Trophoblast cell (in vitro differentiated cells and primary cell): ENCODE results near the gene TTLL11.

Source experiments
- DNase-seq, 2 donors: peaks; one replicate each; pipeline ENCODE4 v3.0.0-alpha.2; 2016
- H2AFZ ChIP-seq: 2 replicates; pipeline ENCODE4 v1.6.1; 2013; ENCODE audit warnings: low read length, moderate library complexity, mild to moderate bottlenecking; ENCODE audit not compliant: insufficient read depth, poor library complexity
- H2AK5ac ChIP-seq: 2 replicates; pipeline ENCODE4 v1.6.1; 2013; ENCODE audit warnings: mild to moderate bottlenecking, low read length
- H2BK120ac ChIP-seq: 2 replicates; pipeline ENCODE4 v1.6.1; 2013; ENCODE audit warnings: low read length, mild to moderate bottlenecking, moderate library complexity; ENCODE audit not compliant: insufficient read depth, poor library complexity
- H2BK12ac ChIP-seq: 2 replicates; pipeline ENCODE4 v1.6.1; 2013; ENCODE audit warnings: mild to moderate bottlenecking, low read length, moderate library complexity
- H2BK5ac ChIP-seq: 2 replicates; pipeline ENCODE4 v1.6.1; 2013; ENCODE audit warnings: low read length, low read depth, moderate library complexity, mild to moderate bottlenecking; ENCODE audit not compliant: poor library complexity
- H3K14ac ChIP-seq: 2 replicates; pipeline ENCODE4 v1.6.1; 2013; ENCODE audit warnings: mild to moderate bottlenecking, low read length
- H3K18ac ChIP-seq: 2 replicates; pipeline ENCODE4 v1.6.1; 2013; ENCODE audit warnings: mild to moderate bottlenecking, low read length
- H3K23ac ChIP-seq: 2 replicates; pipeline ENCODE4 v1.6.1; 2013; ENCODE audit warnings: low read length
- H3K27ac ChIP-seq: 2 replicates; pipeline ENCODE4 v1.5.1; 2013; ENCODE audit warnings: low read depth, mild to moderate bottlenecking, inconsistent platforms, low read length, moderate library complexity
- H3K27me3 ChIP-seq: 2 replicates; pipeline ENCODE4 v1.6.1; 2013; ENCODE audit warnings: inconsistent platforms, mild to moderate bottlenecking, low read length, moderate library complexity; ENCODE audit not compliant: insufficient read depth
- H3K36me3 ChIP-seq, 2 experiments: 1 replicate in 1 of 2; 2 replicates in 1 of 2; pipeline ENCODE4 v1.6.1; 2013; ENCODE audit warnings: low read length in 2 of 2, mild to moderate bottlenecking in 2 of 2, moderate library complexity in 1 of 2; ENCODE audit not compliant: insufficient read depth in 2 of 2, control insufficient read depth in 1 of 2
- H3K4ac ChIP-seq: 2 replicates; pipeline ENCODE4 v1.6.1; 2013; ENCODE audit warnings: low read depth, mild to moderate bottlenecking, low read length, moderate library complexity
- H3K4me1 ChIP-seq, 2 experiments: 1 replicate in 1 of 2; 2 replicates in 1 of 2; pipeline ENCODE4 v1.6.1; 2013; ENCODE audit warnings: low read length in 2 of 2, mild to moderate bottlenecking in 2 of 2, moderate library complexity in 1 of 2; ENCODE audit not compliant: insufficient read depth in 2 of 2, control insufficient read depth in 1 of 2
- H3K4me2 ChIP-seq: 2 replicates; pipeline ENCODE4 v1.6.1; 2013; ENCODE audit warnings: inconsistent platforms, mild to moderate bottlenecking, low read length, moderate library complexity
- H3K4me3 ChIP-seq: 2 replicates; pipeline ENCODE4 v1.5.1; 2013; ENCODE audit warnings: mild to moderate bottlenecking, low read depth, low read length, inconsistent platforms
- H3K79me1 ChIP-seq: one replicate; pipeline ENCODE4 v1.6.1; 2013; ENCODE audit warnings: low read length
- H3K79me2 ChIP-seq: 2 replicates; pipeline ENCODE4 v1.6.1; 2013; ENCODE audit warnings: low read length, mild to moderate bottlenecking; ENCODE audit not compliant: control insufficient read depth, insufficient read depth, poor library complexity
- H3K9ac ChIP-seq: 2 replicates; pipeline ENCODE4 v1.6.1; 2013; ENCODE audit warnings: mild to moderate bottlenecking, low read length
- H3K9me3 ChIP-seq: 2 replicates; pipeline ENCODE4 v1.6.1; 2013; ENCODE audit warnings: low read depth, mild to moderate bottlenecking, control low read depth, inconsistent platforms, low read length; ENCODE audit not compliant: insufficient read depth
- H4K12ac ChIP-seq: 2 replicates; pipeline ENCODE4 v1.6.1; 2013; ENCODE audit warnings: low read depth, mild to moderate bottlenecking, low read length, moderate library complexity
- H4K8ac ChIP-seq: 2 replicates; pipeline ENCODE4 v1.6.1; 2013; ENCODE audit warnings: low read depth, mild to moderate bottlenecking, low read length, moderate library complexity
- H4K91ac ChIP-seq: one replicate; pipeline ENCODE4 v1.6.1; 2013; ENCODE audit warnings: low read depth, mild to moderate bottlenecking, low read length, moderate library complexity
- whole genome bisulfite sequencing: extraction: QIAGEN DNeasy Blood & Tissue Kit; methylation state at CpG from one replicate; pipeline ENCODE4 v1.1.7; 2013; ENCODE audit warnings: missing lambda C conversion rate; ENCODE audit not compliant: insufficient read length, insufficient coverage; ENCODE audit errors: extremely low coverage; 5-methylcytosine and 5-hydroxymethylcytosine counted together

Gene TTLL11

DNA sequence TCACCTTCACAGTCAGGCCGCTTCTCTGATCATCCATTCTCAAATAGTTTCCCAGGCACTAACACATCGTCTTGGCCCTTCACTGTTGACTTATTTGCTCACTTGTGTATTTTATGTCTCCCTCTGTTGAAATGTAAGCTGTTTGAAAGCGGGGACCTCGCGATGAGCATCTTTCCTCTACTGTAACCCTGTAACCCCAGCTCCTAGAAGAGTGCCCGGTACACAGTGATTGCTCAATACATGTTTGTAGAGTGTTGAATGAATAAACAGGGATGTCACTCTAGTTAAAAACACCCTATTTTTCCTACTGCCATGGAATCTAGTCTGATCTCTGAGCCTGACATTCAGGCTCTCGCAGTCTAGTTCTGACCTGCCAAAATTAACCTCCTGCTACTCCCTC, 150.8 kb downstream of the TTLL11 start:
- Histone ChIP-seq H3K4me2 (no peak overlapping the region), H3K4me1 (no peaks in the 10 kb centered on the region), H3K4me3 (no peak overlapping the region), H3K14ac (no peak overlapping the region), H3K79me2 (no peaks in the 10 kb centered on the region), H3K18ac (no peak overlapping the region), H3K9ac (no peak overlapping the region), H2BK120ac (no peak overlapping the region), H3K27ac (no peak overlapping the region), H2AFZ (no peak overlapping the region), H3K27me3 (no peaks in the 10 kb centered on the region), H2BK12ac (no peak overlapping the region), H4K12ac (no peak overlapping the region), H2AK5ac (no peak overlapping the region), H4K91ac (no peak overlapping the region), H2BK5ac (no peak overlapping the region), H3K23ac (no peak overlapping the region), H3K79me1 (no peaks in the 10 kb centered on the region), H4K8ac (no peak overlapping the region), H3K36me3 (no peaks in the 10 kb centered on the region), H3K4ac (no peak overlapping the region), H3K9me3 (no peaks in the 10 kb centered on the region)
- no peak for DNase-seq
- no CpG with 5 or more reads among the region's 7 CpGs for WGBS

DNA sequence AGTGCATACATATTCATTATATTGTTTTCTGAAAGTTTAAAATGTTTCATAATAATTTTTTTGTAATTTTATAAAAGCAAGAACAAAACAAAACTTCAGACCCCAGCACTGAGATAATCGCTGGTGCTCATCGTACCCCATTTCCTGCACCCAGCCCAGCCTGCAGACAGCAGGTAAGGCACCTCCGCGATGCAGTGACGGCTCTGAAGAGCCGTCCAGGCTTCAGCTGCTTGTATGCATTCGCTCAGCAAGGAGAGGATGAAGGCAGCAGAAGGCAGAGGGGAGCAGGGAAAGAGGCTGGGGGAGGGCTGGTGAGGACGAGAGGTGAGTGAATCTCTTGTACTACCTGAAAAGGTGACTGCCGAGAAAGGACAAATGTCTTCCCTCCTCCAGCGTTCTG, 153.5 kb downstream of the TTLL11 start:
- WGBS, result no CpG with 5 or more reads among the region's 10 CpGs
- Histone ChIP-seq H3K79me1 (no peaks in the 10 kb centered on the region), H2AK5ac (no peak overlapping the region), H2BK5ac (no peak overlapping the region), H4K91ac (no peak overlapping the region), H3K4me1 (no peaks in the 10 kb centered on the region), H3K27ac (no peak overlapping the region), H3K4ac (no peak overlapping the region), H4K8ac (no peak overlapping the region), H3K27me3 (no peaks in the 10 kb centered on the region), H3K18ac (no peak overlapping the region), H3K9me3 (no peaks in the 10 kb centered on the region), H3K14ac (no peak overlapping the region), H3K9ac (no peak overlapping the region), H2BK12ac (no peak overlapping the region), H4K12ac (no peak overlapping the region), H3K79me2 (no peaks in the 10 kb centered on the region), H3K23ac (no peak overlapping the region), H2AFZ (no peak overlapping the region), H3K4me2 (no peak overlapping the region), H3K4me3 (no peak overlapping the region), H3K36me3 (no peaks in the 10 kb centered on the region), H2BK120ac (no peak overlapping the region)
- DNase-seq, result no peak

DNA sequence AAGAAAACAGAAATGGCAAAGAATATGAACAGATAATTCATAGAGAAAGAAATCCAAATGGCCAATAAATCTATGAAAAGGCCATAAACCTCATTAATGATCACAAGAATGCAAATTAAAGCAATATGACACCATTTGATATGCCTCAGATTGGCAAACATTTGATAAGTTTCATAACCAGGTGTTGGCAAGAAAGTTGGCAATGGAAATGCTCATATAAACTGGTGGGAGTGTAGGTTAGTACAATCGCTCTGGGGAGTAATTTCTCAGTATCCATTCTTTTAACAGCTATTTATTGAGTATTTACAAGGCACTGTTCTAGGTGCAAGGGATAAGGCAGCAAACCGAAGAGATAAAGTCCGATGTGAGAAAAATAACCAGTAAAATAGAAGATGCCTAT, 154.5 kb downstream of the TTLL11 start:
- no peak overlapping the region for H3K14ac ChIP-seq
- no peak for DNase-seq
- H3K4me3 ChIP-seq, result no peak overlapping the region
- no peak overlapping the region for H3K27ac ChIP-seq
- no peaks in the 10 kb centered on the region for H3K36me3 ChIP-seq
- H4K12ac ChIP-seq, result no peak overlapping the region
- H2BK5ac ChIP-seq, result no peak overlapping the region
- H2AFZ ChIP-seq, result no peak overlapping the region
- no peak overlapping the region for H4K91ac ChIP-seq
- no peaks in the 10 kb centered on the region for H3K27me3 ChIP-seq
- H3K9me3 ChIP-seq, result no peaks in the 10 kb centered on the region
- H3K79me1 ChIP-seq, result no peaks in the 10 kb centered on the region
- H3K23ac ChIP-seq, result no peak overlapping the region
- no peak overlapping the region for H2BK120ac ChIP-seq
- no peaks in the 10 kb centered on the region for H3K79me2 ChIP-seq
- no peak overlapping the region for H2AK5ac ChIP-seq
- no CpG with 5 or more reads among the region's 3 CpGs for WGBS
- H3K9ac ChIP-seq, result no peak overlapping the region
- H4K8ac ChIP-seq, result no peak overlapping the region
- H3K18ac ChIP-seq, result no peak overlapping the region
- H3K4me2 ChIP-seq, result no peak overlapping the region
- H3K4ac ChIP-seq, result no peak overlapping the region
- no peaks in the 10 kb centered on the region for H3K4me1 ChIP-seq
- no peak overlapping the region for H2BK12ac ChIP-seq

DNA sequence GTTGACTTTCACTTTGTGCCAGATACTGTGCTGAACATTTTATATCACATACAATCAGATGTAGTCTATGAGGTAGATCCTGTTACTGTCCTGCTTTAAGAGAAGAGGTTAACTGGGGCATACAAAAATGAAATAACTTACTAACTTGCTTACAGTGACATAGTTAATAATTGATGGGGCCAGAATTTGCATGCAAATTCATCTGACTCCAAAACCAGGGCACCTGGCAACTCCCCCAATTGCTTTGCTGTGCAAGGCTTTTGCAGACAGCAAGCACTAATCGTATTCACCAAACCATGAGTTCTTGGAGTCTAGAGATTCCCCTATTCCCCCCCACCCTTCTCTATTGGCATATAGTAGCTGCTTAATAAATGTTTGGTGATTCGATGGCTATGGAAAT, 155.9 kb downstream of the TTLL11 start:
- Histone ChIP-seq H3K4me3 (no peak overlapping the region), H3K9ac (no peak overlapping the region), H3K36me3 (no peaks in the 10 kb centered on the region), H3K14ac (no peak overlapping the region), H3K4me2 (no peak overlapping the region), H4K91ac (no peak overlapping the region), H3K27ac (no peak overlapping the region), H3K27me3 (no peaks in the 10 kb centered on the region), H2AK5ac (no peak overlapping the region), H2AFZ (no peak overlapping the region), H3K79me2 (no peaks in the 10 kb centered on the region), H3K4me1 (no peaks in the 10 kb centered on the region), H2BK120ac (no peak overlapping the region), H2BK12ac (no peak overlapping the region), H3K4ac (no peak overlapping the region), H4K8ac (no peak overlapping the region), H4K12ac (no peak overlapping the region), H2BK5ac (no peak overlapping the region), H3K79me1 (no peaks in the 10 kb centered on the region), H3K23ac (no peak overlapping the region), H3K9me3 (no peaks in the 10 kb centered on the region), H3K18ac (no peak overlapping the region)
- no peak for DNase-seq
- no CpG with 5 or more reads among the region's 2 CpGs for WGBS
